Measurements from ENCODE around the gene GOLGA2. TPM values are rescaled to one million over a fixed set of nuclear protein-coding genes. Genes with fewer than 3 reads are reported as not detected.
"Not testable (repeated sequence)": the region's sequence is repeated elsewhere in the genome, so short reads cannot be mapped to it uniquely, and the experiment has no call there.

GOLGA2 gene
- total and polyA plus RNA-seq, 2 of the 4 experiments (the other 2 are of a cell fraction), result 118 to 146 TPM

GRCh38 chr9:128279088-128280073 is 3.6 kb upstream of the GOLGA2 start:
- H3K9me1 ChIP-seq (ENCODE audit: insufficient read depth, low read length); H3K27me3 ChIP-seq (ENCODE audit: control insufficient read depth, insufficient read depth, low read length); H3K14ac ChIP-seq (replicated peaks; ENCODE audit: low read depth, low read length); H3K36me3 ChIP-seq (ENCODE audit: control insufficient read depth, insufficient read depth, low read length); H3K4me2 ChIP-seq (ENCODE audit: low read depth, low read length); H3K27ac ChIP-seq (ENCODE audit: insufficient read depth, low read length); H2AK5ac ChIP-seq (ENCODE audit: low read depth, low read length); H3K23ac ChIP-seq (ENCODE audit: low read depth, low read length); H2BK20ac ChIP-seq (ENCODE audit: low read depth, low read length); H4K91ac ChIP-seq (ENCODE audit: insufficient read depth, low read depth, low read length); H4K8ac ChIP-seq (ENCODE audit: low read depth in 2 of 2, low read length in 2 of 2); CTCF ChIA-PET; intact Hi-C loops (cut with micrococcal nuclease); H2AFZ ChIP-seq (replicated peaks; ENCODE audit: low read length, poor library complexity); H2BK5ac ChIP-seq (ENCODE audit: low read depth, low read length, poor library complexity, severe bottlenecking); BruUV-seq (replicated peaks); H3K9ac ChIP-seq (ENCODE audit: low read depth, low read length); H3K56ac ChIP-seq (ENCODE audit: extremely low read depth, insufficient read depth, low read length); H3K4me1 ChIP-seq (ENCODE audit: control insufficient read depth, insufficient read depth, low read length); H2BK15ac ChIP-seq (ENCODE audit: low read depth, low read length); DNase-seq; H3K4me3 ChIP-seq (ENCODE audit: insufficient read depth, low read depth, low read length); H2AK9ac ChIP-seq (replicated peaks; ENCODE audit: low read depth, low read length, poor library complexity); H3K18ac ChIP-seq (ENCODE audit: low read depth, low read length); H2BK120ac ChIP-seq (ENCODE audit: low read depth, low read length); in situ Hi-C loops (cut with MboI; ENCODE audit: low sequenced_read_pairs); POLR2A ChIA-PET (ENCODE audit: unreplicated experiment); H4K5ac ChIP-seq (ENCODE audit: low read depth, low read length); dilution Hi-C loops (cut with HindIII; ENCODE audit: low sequenced_read_pairs, unreplicated experiment); H4K20me1 ChIP-seq (ENCODE audit: insufficient read depth, low read length); ATAC-seq (ENCODE audit: low read depth); H3K4ac ChIP-seq (ENCODE audit: low read depth, low read length); H3K9me3 ChIP-seq (ENCODE audit: control insufficient read depth, insufficient read depth, low read length): not testable (repeated sequence)
- H3K79me1 ChIP-seq (ENCODE audit: low read depth in 1 of 2, low read length in 2 of 2), result peaks cover 18 to 51% of the 10 kb centered on the region in 2 experiments
- WGBS, 2 experiments (ENCODE audit: extremely low coverage in 2 of 2, insufficient read length in 1 of 2), result 100% methylated on average over 2 of the region's 22 CpGs; no CpG with 5 or more reads in 1 of the 2 experiments
